ENCODE data around the gene KRTAP10-11.
A peak's percentile ranks its signal among the peaks of the same experiment; 100 is the strongest.
"Not testable (repeated sequence)": the region's sequence is repeated elsewhere in the genome, so short reads cannot be mapped to it uniquely, and the experiment has no call there.

Gene KRTAP10-11

GRCh38 chr21:44670642-44671432 lies 24.6 kb downstream of the KRTAP10-11 start:
- no peak for DNase-seq

DNA sequence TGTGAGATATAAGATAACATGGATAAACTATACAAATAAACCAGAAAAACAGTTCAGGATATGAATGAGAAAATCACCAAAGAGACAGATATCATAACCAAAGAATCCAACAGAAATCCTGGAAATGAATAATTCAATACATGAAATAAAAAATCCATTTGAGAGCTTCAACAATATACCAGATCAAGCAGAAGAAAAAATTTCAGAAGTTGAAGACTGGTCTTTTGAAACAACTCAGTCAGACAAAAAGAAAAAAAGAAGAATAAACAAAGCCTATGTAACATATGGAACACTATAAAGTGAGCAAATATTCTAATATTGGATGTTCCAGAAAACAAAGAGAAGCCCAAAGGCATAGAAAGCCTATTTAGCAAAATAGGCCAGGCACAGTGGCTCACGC lies 25.7 kb downstream of the KRTAP10-11 start:
- no peak for DNase-seq

DNA sequence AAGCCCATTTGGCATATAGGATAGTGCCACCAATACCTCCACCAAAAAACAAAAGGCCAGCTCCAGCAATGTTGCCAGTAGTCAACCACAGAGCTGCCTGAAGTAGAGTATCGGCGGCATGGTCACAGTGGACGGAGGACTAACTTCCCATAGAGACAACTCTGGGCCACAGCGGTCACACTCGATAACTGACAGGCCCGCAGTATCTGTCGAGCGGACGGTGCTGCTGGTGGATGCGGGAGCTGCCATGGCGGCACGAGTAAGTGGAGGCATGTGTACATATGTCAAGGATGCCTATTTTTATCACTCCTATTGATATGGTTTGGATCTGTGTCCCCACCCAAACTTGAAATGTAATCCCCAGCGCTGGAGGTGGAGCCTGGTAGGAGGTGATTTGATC lies 31.7 kb downstream of the KRTAP10-11 start:
- DNase-seq, result no peak

GRCh38 chr21:44681152-44681551 lies 34.9 kb downstream of the KRTAP10-11 start:
- DNase-seq, result no peak

DNA sequence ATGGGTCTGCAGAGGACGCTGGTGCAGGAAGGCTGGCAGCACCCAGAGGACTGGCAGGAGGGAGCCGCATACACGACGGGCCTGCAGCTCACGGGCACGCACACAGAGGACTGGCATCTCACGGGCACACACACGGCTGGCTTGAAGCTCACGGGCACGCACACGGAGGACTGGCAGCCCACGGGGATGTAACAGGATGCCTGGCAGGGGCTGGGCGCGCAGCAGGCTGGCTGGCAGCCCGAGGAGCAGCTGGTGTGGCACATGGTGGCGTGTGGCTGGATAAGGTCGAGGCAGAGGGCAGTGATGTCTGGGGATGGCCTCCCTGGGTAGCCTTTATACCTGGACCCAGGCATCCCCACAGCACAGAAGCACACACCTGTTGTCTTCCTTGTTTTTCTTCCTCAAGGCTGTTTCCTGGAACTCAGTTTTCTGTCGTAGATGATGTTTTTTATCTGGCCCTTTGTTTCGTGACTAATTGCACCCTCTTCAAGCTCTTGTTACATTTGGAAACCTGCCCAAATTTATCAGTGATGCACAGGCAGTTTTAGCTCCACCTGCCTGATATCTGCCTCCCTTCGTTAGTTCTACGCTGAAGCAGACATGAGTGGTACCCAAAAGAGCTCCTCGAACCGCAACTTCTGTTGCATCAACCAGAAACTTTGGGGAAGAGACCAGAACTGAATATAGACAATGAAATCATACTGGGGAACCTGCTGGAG lies 35.8 kb downstream of the KRTAP10-11 start, which contains the start of gene KRTAP12-1:
TSS of gene KRTAP12-1 (minus strand) at position 303 of the 719 bp plus-strand sequence. CDS start at position 263, 40 bp downstream.
- DNase-seq, result peak; percentile 85

GRCh38 chr21:44682580-44683151 lies 36.5 kb downstream of the KRTAP10-11 start:
- no peak for DNase-seq

- DNase-seq, result no peak
These were observed 37.9 kb downstream of the KRTAP10-11 start for GRCh38 chr21:44684077-44684476.

DNA sequence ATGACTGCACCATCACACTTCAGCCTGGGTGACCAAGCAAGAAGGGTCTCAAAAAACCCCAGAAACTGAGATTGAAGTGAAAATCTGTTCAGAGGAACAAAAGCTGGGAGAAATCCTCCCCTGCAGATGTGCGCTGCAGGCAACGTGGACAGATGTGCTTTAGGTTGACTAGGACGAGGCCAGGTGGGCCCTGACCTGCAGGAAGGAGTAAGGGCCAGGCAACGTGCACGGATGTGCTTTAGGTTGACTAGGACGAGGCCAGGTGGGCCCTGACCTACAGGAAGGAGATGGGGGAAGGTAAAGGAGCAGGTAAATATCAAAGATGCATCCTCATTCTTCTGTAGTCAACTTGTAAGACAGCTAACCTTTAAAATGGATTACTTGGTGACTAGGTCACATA lies 38.3 kb downstream of the KRTAP10-11 start:
- DNase-seq, result no peak

GRCh38 chr21:44685050-44685449 lies 38.8 kb downstream of the KRTAP10-11 start:
- not testable (repeated sequence) for DNase-seq

DNA sequence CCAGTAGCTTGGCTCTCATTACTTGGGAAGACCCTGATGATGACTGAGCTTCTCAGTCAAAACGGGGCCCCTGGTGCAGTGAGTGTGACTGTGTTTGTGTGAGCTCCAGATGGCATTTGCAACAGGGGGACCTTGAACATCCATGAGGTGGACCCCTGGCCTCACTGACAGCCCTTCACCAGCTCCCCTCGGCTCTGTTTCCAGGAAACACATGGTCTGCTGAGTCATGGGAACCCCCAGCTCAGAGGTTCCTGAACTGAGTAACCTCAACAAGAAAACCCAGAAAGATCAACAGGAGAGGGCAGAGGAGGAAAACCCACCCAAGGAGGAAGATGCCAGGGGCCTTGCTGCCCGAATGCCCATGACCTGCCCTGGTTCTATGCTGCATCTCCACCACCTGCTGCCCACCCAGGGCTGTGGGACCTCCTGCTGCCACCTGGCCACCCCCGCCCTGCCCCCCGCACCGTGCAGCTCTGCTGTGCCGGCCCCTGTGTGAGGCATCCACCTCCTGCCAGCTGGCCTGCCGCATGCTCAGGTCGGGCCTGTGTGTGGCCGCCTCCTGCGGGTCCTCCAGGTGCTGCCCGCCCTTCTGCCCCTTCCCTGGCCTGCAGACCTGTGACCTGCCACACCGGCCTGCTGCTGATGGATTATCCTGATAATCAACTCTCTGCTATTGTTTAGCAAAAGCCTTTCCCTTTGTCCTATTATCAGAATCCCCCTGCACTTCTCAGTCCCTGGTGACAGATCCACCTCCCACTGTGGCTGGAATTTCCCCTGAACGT lies 40.0 kb downstream of the KRTAP10-11 start:
- DNase-seq, result no peak

- no peak for DNase-seq
These were observed 40.8 kb downstream of the KRTAP10-11 start for GRCh38 chr21:44686843-44687561.

DNA sequence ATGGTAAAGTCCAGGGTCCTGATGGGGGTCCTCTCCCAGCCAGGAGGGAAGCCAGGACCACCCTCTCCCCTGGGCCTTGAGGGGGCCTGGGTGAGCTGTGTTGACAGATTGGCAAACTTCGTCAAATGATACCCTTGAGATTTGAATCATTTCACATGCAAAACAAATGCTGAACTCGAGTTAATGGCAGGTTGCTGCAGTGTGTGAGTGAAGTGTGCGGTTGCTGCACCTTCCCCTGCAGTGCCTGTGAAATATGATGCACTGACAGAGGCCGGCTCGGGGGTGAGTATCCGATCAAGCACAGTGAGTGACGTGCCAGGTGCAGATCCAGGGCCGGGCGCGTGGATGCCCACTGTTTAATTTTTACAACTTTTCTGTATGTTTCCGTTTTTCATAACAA lies 41.5 kb downstream of the KRTAP10-11 start:
- DNase-seq, result no peak

- DNase-seq, result not testable (repeated sequence)
These were observed 43.5 kb downstream of the KRTAP10-11 start for GRCh38 chr21:44689740-44690139.

DNA sequence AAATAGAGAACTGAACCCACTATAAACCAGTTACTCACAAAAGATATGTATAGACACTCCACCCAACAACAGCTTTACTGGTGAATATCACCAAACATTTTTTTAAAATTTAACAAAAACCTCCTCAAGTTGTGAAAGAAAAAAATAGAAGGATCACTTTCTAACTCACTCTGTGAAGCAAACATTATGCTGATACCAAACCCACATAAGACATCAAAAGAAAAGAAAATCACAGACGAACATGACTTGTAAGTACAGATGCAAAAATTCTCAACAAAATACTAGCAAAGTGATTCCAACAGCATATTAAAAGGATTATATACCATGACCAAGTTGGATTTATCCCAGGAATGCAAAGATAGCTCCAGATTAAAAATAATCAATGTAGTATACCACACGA lies 45.5 kb downstream of the KRTAP10-11 start:
- no peak for DNase-seq

GRCh38 chr21:44692798-44693512 lies 46.7 kb downstream of the KRTAP10-11 start:
- no peak for DNase-seq

DNA sequence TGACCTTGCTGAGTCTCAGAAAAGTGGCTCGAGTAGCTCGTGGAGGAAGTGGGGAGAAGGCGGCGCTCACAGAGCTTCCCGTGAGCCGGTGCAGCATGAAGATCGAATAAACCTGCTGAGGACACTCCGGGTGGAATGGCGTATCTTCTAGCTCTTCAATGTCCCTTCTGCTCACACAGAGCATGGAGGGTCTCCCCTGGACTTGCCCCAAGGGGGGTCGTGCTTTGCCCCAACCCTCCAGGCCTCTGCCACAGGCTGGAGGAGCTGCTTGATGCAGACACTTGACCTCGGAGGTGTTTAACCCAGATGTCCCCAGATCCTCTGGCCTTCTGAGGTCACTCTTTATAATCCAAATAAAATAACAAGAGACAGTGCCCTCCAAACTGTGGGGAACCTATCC lies 48.6 kb downstream of the KRTAP10-11 start:
- no peak for DNase-seq

- DNase-seq, result no peak
These were observed 49.0 kb downstream of the KRTAP10-11 start for GRCh38 chr21:44695184-44695583.

- no peak for DNase-seq
These were observed 49.4 kb downstream of the KRTAP10-11 start for GRCh38 chr21:44695641-44696040.

GRCh38 chr21:44696572-44696971 lies 50.4 kb downstream of the KRTAP10-11 start:
- no peak for DNase-seq
